ENCODE results near the gene SLC12A5.
A peak's percentile ranks its signal among the peaks of the same experiment; 100 is the strongest.

SLC12A5 gene

GRCh38 chr20:46014517-46015396 lies 14.3 kb upstream of the SLC12A5 start:
- no peak for TF ChIP-seq CTCF (IDR thresholded peaks at IDR 0.05; ENCODE audit: low read depth, low read length)
- H3K4me1 ChIP-seq, result no peaks in the 10 kb centered on the region
- H3K36me3 ChIP-seq, result no peaks in the 10 kb centered on the region
- DNase-seq, result no peak
- no peaks in the 10 kb centered on the region; the same call in 1 of the 2 replicates for H3K9me3 ChIP-seq
- peaks cover 36% of the 10 kb centered on the region for H3K27me3 ChIP-seq
- H3K4me3 ChIP-seq (ENCODE audit: low read depth, low read length), result peak overlapping the region; percentile 14; the same call in 1 of the 2 replicates

GRCh38 chr20:46017272-46017671 lies 11.7 kb upstream of the SLC12A5 start:
- no peak for TF ChIP-seq CTCF (IDR thresholded peaks at IDR 0.05; ENCODE audit: low read depth, low read length)
- peaks cover 7% of the 10 kb centered on the region for H3K4me1 ChIP-seq
- H3K27me3 ChIP-seq, result peaks cover 14% of the 10 kb centered on the region
- DNase-seq, result no peak
- no peaks in the 10 kb centered on the region for H3K36me3 ChIP-seq
- no peaks in the 10 kb centered on the region for H3K9me3 ChIP-seq
- H3K4me3 ChIP-seq (ENCODE audit: low read depth, low read length), result no peak overlapping the region

- DNase-seq, result no peak
- no peak for TF ChIP-seq CTCF (IDR thresholded peaks at IDR 0.05; ENCODE audit: low read depth, low read length)
- Histone ChIP-seq H3K36me3 (no peaks in the 10 kb centered on the region), H3K4me3 (ENCODE audit: low read depth, low read length) (no peak overlapping the region), H3K4me1 (peaks cover 7% of the 10 kb centered on the region), H3K9me3 (no peaks in the 10 kb centered on the region), H3K27me3 (peaks cover 7% of the 10 kb centered on the region)
Observed at GRCh38 chr20:46018112-46018511, 10.9 kb upstream of the SLC12A5 start.

- TF ChIP-seq CTCF (IDR thresholded peaks at IDR 0.05; ENCODE audit: low read depth, low read length), result no peak
- Histone ChIP-seq H3K36me3 (no peaks in the 10 kb centered on the region), H3K4me3 (ENCODE audit: low read depth, low read length) (no peak overlapping the region), H3K9me3 (no peaks in the 10 kb centered on the region), H3K27me3 (peaks cover 3% of the 10 kb centered on the region), H3K4me1 (peaks cover 7% of the 10 kb centered on the region)
- DNase-seq, result no peak
Observed at GRCh38 chr20:46018611-46019010, 10.4 kb upstream of the SLC12A5 start.

- Histone ChIP-seq H3K9me3 (no peaks in the 10 kb centered on the region), H3K36me3 (no peaks in the 10 kb centered on the region), H3K27me3 (no peaks in the 10 kb centered on the region), H3K4me3 (ENCODE audit: low read depth, low read length) (peak overlapping the region; percentile 66), H3K4me1 (peaks cover 7% of the 10 kb centered on the region)
- no peak for DNase-seq
- no peak for TF ChIP-seq CTCF (IDR thresholded peaks at IDR 0.05; ENCODE audit: low read depth, low read length)
Observed at GRCh38 chr20:46020555-46020954, 8.5 kb upstream of the SLC12A5 start.
